NCI-H1417 (cell line): ENCODE results near the gene OR51L1.

Experiments used
- DNase-seq, 3 experiments: peaks; one replicate each; lab custom pipeline; 2025; lab: John Stamatoyannopoulos, UW

Gene OR51L1

DNA sequence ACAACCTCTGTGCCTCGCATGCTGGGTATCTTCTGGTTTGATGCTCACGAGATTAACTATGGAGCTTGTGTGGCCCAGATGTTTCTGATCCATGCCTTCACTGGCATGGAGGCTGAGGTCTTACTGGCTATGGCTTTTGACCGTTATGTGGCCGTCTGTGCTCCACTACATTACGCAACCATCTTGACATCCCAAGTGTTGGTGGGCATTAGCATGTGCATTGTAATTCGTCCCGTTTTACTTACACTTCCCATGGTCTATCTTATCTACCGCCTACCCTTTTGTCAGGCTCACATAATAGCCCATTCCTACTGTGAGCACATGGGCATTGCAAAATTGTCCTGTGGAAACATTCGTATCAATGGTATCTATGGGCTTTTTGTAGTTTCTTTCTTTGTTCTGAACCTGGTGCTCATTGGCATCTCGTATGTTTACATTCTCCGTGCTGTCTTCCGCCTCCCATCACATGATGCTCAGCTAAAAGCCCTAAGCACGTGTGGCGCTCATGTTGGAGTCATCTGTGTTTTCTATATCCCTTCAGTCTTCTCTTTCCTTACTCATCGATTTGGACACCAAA lies 52.2 kb downstream of the OR51L1 start:
- no peak for DNase-seq
